Mucosa of descending colon (tissue), 3 donors: Measurements from ENCODE around the gene RAD51B. TPM values are rescaled to one million over a fixed set of nuclear protein-coding genes. Genes with fewer than 3 reads are reported as not detected.

Experiments used
- ATAC-seq: fragments of 200-7000 bp; cut with Tn5 transposase; one replicate; pipeline ENCODE4 v1.9.1; 2020; ENCODE audit warnings: mild to moderate bottlenecking, moderate library complexity
- DNase-seq, 3 donors: peaks; one replicate each; pipeline ENCODE4 v3.0.0-alpha.2; 2020
- H3K36me3 ChIP-seq: fragments of 200-600 bp; one replicate; pipeline ENCODE4 v1.8.0; 2021; ENCODE audit warnings: low read depth, mild to moderate bottlenecking
- H3K4me1 ChIP-seq: fragments of 200-600 bp; one replicate; pipeline ENCODE4 v1.8.0; 2021; ENCODE audit warnings: low read depth, mild to moderate bottlenecking
- H3K4me3 ChIP-seq: fragments of 200-600 bp; one replicate; pipeline ENCODE4 v1.8.0; 2021; ENCODE audit warnings: mild to moderate bottlenecking
- H3K9me3 ChIP-seq: fragments of 200-600 bp; one replicate; pipeline ENCODE4 v1.8.0; 2021; ENCODE audit warnings: mild to moderate bottlenecking
- intact Hi-C, 2 donors: fragments of 100-400 bp; cut with DNase I in 1 of 2; cut with micrococcal nuclease in 1 of 2; formaldehyde crosslinking; loops; one replicate each; pipeline versions ENCODE4 v1.11.0 to v1.11.1; 2022; cut with DNase I, micrococcal nuclease
- total RNA-seq, 3 donors: library from RNA; stranded (reverse); fragmentation: NEBNext Ultra II Directional in 2 of 3; extraction: Animal tissue kit (Norgen Biotek cat#: 25700) in 2 of 3; gene quantifications; one replicate each; pipeline versions ENCODE4 v1.2.1 to v1.2.4, GENCODE V29; 2021 to 2023
- TF ChIP-seq, protein P1 (sequence below): fragments of 200-600 bp; IDR thresholded peaks from one replicate; pipeline ENCODE4 v1.8.0; 2022; ENCODE audit warnings: antibody characterized with exemption, mild to moderate bottlenecking
- donor health status: DM: no; HTN: no; CAD: no; lungs with moderate emphysema.
- donor health status: DM: no; HTN: no; CAD: no.
- donor health status: DM: no; HTN: yes; CAD: no.

The RAD51B gene
- total RNA-seq, 3 donors from 2014 or later: 15.8 to 23.3 (median 20.9) TPM

DNA sequence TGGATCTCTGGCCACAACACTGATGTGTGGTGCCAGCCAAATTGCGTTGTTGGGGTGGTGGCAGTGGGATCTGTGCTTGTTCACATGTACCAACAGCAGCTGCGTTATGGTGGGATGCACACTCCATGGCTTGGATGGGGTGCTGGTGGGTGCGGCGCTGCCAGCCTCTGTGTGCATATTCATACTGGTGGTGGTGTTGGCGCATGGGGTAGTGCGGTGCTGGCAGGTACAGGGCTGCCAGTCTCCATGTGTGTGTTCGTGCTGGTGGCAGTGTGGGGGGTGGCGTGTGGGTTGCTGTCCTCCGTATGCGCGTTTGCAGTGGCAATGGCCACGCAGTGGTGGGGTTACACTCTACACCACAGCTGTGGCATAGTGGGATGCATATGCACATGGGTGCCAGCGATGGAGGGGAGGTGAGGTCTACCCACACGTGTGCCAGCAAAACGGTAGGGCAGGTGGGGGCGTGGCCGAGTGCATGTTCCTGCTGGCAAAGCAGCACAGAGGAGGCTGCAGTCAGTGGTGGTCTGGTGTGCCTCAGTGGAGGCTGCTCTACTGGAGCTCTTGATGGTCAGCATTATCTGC is 26.5 kb downstream of the RAD51B start:
- DNase-seq (no peak), ATAC-seq (no peak)
- H3K4me1 ChIP-seq: no peaks in the 10 kb centered on the region
- intact Hi-C loops: no loop called here
- H3K36me3 ChIP-seq: no peaks in the 10 kb centered on the region
- no peak overlapping the region for H3K4me3 ChIP-seq
- TF ChIP-seq, protein P1, sequence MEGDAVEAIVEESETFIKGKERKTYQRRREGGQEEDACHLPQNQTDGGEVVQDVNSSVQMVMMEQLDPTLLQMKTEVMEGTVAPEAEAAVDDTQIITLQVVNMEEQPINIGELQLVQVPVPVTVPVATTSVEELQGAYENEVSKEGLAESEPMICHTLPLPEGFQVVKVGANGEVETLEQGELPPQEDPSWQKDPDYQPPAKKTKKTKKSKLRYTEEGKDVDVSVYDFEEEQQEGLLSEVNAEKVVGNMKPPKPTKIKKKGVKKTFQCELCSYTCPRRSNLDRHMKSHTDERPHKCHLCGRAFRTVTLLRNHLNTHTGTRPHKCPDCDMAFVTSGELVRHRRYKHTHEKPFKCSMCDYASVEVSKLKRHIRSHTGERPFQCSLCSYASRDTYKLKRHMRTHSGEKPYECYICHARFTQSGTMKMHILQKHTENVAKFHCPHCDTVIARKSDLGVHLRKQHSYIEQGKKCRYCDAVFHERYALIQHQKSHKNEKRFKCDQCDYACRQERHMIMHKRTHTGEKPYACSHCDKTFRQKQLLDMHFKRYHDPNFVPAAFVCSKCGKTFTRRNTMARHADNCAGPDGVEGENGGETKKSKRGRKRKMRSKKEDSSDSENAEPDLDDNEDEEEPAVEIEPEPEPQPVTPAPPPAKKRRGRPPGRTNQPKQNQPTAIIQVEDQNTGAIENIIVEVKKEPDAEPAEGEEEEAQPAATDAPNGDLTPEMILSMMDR: no peak
- no peaks in the 10 kb centered on the region for H3K9me3 ChIP-seq

DNA sequence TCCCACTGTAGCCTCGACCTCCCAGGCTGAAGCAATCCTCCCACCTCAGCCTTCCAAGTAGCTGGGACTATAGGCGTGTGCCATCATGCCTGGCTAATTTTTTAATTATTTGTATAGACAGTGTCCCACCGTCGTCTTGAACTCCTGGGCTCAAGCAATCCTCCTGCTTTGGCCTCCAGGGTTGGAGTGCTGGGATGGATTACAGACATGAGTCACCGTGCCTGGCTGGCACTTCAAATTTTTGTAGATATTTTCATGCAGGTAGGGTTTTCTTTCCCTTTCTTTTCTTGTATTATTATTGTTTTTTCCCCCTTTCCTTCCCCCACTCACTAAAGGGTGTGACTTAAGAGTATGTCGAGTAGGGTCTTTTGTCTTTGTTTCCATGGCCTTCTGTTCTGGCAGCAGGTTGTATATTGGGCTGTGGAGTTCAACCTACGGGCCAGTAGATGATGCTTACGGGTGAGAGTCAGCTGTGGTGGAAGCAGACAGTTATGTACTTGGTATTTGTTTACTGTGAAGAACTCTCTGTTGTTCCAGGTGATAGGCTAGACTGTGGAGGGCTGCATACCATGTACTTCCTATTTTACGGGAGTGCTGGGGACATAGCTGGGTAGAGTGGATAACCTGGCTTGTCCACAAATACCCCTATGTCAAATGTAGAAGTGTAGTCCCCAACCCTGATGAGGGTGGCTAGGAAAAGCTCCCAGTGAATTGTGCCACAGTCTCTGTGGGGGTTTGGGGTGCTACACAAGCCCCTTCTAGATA is 30.7 kb downstream of the RAD51B start:
- H3K9me3 ChIP-seq: no peaks in the 10 kb centered on the region
- DNase-seq (no peak), ATAC-seq (no peak)
- intact Hi-C loops: no loop called here
- no peak overlapping the region for H3K4me3 ChIP-seq
- peaks cover 8% of the 10 kb centered on the region for H3K4me1 ChIP-seq
- TF ChIP-seq, protein P1: no peak
- H3K36me3 ChIP-seq: no peaks in the 10 kb centered on the region

DNA sequence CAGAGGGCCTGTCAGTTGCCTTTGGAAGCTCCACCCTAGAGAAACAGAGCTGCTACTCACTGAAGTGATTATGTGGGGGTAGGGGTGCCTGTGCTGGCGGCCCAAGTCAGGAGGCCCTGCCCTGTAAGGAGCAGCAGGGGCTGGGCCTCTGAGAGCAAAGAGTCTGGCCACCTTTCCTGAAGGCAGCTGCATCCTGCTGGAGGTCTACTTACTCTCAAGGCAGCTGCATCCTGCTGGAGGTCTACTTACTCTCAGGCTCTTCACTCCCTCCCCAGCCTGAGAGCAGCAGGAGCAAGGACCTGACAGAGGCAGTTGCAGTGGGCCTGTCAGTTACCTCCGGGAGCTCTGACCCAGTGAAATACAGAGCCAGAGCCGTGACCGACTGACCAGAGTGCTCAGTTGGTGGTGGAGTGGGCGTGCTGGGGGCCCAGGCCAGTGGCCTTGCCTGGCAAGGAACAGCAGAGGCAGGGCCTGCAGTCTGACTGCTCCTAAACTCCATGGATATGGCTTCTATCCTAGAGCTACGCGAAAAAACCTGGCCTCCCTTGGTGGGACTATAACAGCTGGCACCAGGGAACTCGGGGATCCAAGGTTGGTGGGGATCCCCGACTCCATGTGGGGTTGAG is 32.3 kb downstream of the RAD51B start:
- ATAC-seq (no peak), DNase-seq (peak in 1 of 3 donors; percentile 31)
- Histone ChIP-seq H3K4me1 (peaks cover 13% of the 10 kb centered on the region), H3K4me3 (no peak overlapping the region), H3K9me3 (no peaks in the 10 kb centered on the region), H3K36me3 (no peaks in the 10 kb centered on the region)
- intact Hi-C loops: no loop called here
- TF ChIP-seq, protein P1: no peak

DNA sequence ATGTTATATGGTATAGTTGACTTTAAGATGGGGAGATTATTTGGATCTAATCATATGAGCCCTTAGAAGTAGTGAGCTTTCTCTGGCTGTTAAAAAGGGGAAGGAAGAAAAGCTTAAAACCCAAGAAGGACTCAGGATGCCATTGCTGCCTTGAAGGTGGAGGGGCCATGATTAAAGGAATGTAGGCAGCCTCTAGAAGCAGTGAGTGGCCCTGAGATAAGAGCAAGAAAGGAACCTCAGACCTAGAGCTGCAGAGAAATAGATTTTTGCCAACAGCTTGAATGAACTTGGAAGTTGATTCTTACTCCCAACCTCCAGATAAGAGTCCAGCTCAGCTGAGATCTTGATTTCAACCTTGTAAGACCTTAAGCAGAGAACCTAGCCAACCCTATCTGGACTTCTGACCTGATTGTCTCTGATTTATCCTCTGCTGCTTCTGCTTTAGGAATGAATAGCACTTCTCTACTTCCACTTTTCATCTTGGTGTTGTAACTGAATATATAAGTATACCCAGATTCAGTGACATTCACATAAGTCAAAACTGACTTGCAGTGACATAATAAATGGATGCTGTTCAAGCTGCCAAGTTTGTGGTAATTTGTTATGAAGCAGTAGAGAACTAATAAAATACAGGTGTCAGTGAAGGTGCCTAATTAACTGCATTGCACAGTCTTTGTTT is 33.5 kb downstream of the RAD51B start:
- no peak overlapping the region for H3K4me3 ChIP-seq
- intact Hi-C loops: no loop called here
- peaks cover 13% of the 10 kb centered on the region for H3K4me1 ChIP-seq
- no peaks in the 10 kb centered on the region for H3K36me3 ChIP-seq
- TF ChIP-seq, protein P1: no peak
- H3K9me3 ChIP-seq: no peaks in the 10 kb centered on the region
- ATAC-seq (peak; percentile 28), DNase-seq (no peak)

- intact Hi-C loops: no loop called here
- peaks cover 13% of the 10 kb centered on the region for H3K4me1 ChIP-seq
- no peak overlapping the region for H3K4me3 ChIP-seq
- H3K36me3 ChIP-seq: no peaks in the 10 kb centered on the region
- ATAC-seq: peak; percentile 56
- TF ChIP-seq, protein P1: no peak
- no peaks in the 10 kb centered on the region for H3K9me3 ChIP-seq
- no peak for DNase-seq
Observed at GRCh38 chr14:67853715-67854114, 34.1 kb downstream of the RAD51B start.
